Left forelimb (tissue), 1 donor: ENCODE measurements around the gene KRTAP10-3.
"Not testable (repeated sequence)": the region's sequence is repeated elsewhere in the genome, so short reads cannot be mapped to it uniquely, and the experiment has no call there.

Experiments
- DNase-seq: peaks from one replicate; pipeline ENCODE4 v3.0.0-alpha.2; 2018; ENCODE audit warnings: low spot score

The KRTAP10-3 gene

DNA sequence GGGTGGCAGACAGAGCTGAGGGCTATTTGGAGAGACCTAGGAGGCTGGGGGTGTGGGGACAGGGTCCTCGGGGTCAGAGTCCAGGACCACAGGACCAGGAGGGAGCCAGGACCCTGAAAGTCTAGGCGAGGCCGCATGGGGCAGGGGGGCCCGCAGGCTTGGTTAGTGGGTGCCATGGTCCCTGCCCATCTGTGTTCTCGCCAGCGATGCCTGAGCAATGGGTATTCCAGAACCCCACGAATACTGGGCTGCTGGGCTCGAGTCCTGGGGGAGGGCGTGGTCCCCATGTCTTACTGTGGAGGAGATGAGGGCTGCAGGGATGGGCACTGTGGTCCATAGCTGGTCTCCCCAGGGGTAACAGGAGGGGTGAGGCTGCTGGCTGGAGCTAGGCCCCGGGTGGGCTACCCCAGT, 31.7 kb upstream of the KRTAP10-3 start:
- no peak for DNase-seq

DNA sequence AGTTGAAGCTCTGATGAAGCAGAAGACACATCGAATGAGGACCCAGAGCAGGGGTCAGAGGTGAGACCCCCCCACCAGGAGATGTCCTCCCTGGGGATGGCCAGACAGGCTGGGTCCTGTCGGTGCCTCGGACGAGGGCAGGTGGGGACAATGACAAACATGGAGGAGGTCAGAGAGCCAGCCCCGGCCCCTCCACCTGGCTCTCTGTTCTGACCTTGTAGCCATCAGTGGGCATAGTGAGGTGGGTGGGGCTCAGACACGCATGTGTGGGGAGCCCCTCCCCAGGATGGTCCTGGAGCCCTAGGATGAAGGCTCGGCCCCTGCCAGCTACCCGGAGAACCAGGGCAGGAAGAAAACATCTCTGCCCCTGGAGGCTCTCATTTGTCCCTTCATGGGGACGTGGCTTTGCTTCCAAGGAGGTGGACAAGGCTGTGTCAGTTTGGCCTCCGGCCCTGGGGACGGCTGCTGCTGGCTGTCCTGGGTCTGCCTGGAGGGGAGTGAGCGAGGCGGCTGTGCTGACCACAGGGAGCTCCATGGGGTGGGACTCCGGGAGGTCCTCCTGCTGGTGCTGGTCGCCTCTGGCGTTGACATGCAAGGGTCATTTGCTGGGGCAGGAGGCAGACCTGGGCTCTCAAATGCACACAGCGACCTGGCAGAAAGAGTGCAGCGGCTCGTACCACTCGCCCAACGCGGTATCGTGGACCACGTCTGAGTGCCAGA, 31.2 kb upstream of the KRTAP10-3 start:
- no peak for DNase-seq

DNA sequence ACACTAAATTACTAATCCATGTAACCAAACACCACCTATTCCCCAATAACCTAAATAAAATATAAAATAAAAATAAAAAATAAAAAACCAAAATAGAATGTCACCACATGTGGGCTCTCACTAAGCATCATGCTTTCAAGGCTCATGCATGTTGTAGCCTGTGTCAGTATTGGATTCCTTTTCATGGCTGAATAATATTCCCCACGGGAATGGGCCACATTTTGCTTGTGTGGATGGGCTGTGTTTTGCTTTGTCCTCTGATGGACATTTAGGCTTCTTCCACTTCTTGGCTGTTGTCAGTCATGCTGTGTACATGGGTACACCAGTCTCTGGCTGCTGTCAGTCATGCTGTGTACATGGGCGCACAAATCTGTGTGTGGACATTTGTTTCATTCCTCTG, 30.5 kb upstream of the KRTAP10-3 start:
- no peak for DNase-seq

DNA sequence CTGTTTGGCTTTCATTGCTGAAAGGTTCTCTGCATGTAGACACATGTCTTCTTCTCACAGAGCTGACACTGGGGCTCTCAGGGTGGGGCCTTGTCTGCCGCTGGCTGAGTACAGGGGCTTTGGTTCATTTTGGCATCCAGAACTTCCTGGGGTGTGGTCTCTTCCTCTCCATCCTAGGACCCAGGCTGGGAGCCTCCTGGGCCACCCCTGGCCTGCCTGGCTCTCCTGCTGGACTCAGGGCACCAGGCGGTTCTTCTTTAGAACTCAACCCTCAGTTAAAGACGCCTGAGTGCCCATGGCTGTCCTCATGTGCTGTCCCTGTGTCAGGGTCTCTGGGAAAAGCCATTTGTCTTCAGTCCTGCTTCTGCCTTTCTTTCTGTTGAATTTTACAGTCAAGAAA, 27.3 kb upstream of the KRTAP10-3 start:
- DNase-seq = no peak

DNA sequence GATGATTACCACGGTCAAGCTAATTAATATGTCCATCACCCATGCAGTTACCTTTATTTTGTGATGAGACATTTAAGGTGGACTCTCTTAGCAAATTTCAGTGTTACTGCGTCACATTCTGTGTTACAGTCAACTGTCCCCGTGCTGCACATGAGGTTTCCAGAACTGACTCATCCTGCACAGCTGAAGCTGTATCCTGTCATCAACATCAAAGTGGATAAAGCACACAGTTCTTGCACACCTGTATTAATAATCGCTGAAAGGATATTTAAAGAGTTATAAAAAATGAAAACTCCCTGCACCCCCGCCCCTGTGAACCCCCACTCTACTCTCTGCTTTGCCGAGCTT, 25.2 kb upstream of the KRTAP10-3 start:
- no peak for DNase-seq

DNA sequence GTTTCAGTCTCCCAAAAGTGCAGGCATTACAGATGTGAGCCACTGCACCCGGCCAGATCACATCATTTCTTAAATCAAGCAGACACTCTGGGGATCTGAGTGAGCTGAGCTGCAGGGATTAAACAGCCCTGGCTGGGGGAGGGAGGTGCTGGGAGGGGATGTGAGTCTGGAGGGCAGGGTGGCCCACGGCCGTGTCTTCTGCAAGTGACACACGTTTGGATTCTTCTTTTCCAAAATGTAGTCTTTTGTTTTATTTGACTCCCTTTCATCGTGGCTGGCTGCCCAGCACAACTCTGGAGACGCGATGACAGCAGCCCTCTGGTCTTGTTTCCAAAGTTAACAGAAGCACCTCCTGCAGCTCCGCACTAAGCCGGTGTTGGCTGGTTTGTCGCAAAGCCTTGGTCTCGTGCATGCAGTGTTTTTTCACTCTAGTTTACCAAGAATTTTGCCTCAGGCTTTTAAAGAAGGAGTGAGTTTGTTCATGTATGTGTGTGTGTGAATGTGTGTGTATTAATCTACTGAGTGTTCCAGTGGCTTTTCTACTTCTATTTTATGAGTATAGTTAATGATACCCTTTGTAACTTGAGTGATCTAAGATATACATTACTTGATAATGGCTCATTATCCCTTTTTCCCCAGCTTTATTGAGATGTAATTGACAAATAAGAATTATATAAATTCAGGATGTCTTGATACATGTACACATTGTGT, 24.6 kb upstream of the KRTAP10-3 start:
- no peak for DNase-seq

DNA sequence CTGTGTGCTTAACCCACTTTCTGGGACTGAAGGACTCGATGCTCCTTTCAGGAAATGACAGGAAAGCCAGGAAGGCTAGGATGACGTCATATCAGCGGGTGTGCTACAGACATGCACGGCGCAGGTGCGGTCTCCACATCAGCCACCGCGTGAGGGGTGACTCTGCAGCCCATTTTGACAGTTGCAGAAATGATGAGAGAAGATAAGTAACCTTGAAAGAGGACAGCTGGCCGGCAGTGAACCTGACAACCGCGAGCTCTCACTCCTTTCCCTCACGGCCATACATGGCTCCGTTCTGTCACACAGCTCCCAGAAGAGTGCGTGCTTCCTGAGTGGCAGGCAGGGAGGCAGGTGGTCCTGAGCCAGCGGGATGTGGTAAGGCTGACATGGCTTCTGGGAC, 23.5 kb upstream of the KRTAP10-3 start:
- DNase-seq = no peak

DNA sequence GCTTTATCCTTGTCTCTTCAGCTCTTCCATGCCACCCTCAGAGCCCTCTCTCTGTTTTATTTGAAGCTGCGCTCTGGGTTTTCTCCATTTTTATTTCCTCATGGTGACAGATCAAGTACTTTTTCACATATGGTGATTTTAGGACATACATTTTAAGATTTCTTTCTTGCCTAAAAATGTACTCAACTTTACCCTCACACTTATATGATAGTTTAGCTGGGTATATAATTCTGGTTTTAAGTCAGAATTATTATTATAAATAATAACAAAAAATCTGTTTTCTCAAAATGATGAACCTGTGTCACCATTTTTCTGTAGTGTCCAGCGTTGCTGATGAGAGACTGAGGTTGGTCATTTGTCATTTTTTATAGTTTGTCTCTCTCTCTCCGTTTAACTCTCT, 22.6 kb upstream of the KRTAP10-3 start:
- no peak for DNase-seq

DNA sequence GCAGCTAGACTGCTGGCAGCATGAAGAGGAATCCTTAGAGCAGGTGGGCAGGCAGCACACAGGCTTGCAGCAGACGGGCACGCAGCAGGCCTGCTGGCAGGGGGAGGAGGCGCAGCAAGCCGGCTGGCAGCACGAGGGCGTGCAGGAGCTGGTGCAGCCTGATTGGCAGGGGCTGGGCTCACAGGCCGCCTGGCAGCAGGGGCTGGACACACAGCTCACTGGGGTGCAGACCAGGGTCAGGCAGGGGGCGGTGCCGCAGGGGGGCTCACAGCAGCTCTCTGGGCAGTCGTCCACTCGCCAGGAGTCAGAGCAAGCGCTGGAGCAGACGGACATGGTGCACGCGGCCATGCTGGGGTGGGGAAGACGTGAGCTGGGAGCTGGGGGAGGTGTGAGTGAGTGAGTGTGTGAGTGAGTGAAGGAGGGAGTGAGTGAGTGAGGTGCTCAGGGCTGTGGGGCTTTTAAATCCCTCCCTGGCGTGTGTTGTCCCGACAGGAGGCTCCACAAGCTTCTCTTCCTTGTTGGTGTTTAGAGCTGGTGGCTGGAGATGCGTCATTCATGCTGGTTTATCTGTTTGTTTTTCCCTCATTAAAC, 21.7 kb upstream of the KRTAP10-3 start, which contains the start of gene KRTAP10-5:
TSS of gene KRTAP10-5 (minus strand) at position 374 of the 591 bp plus-strand sequence. CDS start at position 348, 26 bp downstream.
- not testable (repeated sequence) for DNase-seq

DNA sequence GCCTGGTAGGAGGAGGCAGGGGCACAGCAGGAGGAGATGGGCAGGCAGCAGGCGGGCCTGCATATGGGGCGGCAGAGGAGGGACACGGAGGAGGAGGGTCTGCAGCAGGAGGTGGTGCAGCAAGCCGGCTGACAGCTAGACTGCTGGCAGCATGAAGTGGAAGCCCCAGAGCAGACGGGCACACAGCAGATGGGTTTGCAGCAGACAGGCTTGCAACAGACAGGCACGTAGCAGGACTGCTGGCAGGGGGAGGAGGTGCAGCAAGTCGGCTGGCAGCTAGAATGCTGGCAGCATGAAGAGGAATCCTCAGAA, 21.2 kb upstream of the KRTAP10-3 start:
- no peak for DNase-seq

DNA sequence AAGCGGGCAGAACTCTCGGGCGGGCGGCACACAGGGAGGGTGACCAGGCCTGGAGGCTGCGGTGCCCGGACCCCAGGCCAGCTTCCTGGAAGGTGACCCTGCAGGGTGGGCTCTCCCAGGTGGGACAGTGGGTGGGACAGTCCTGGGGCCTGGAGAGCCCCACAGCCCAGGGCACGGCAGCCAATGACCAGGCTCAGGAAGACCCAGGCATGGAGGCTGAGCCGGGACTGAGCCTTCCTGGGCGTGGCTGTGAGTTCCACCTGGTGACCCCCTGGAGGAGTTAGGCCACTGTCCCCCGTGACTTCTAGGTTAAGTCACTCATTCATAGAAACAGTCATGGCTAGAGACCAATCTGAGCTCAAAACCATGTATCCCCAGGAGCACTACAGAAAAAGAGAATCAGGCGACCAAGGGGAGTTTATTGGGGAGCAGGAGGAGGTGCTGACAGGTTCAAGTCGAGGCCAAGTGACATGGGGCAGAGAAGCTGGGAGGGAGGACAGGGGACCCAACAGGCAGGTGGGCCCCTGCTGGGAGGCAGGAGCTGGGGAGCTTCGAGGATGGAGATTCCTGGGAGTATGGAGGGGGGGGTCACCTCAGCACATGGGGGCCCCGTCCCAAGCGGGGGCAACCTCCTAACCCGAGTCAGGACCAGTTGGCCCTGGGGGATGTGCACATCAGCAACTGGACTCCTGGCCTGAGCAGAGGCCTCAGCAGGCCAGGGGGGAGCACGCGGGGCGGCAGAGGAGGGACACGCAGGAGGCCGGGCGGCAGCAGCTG, 20.6 kb upstream of the KRTAP10-3 start:
- DNase-seq = no peak

DNA sequence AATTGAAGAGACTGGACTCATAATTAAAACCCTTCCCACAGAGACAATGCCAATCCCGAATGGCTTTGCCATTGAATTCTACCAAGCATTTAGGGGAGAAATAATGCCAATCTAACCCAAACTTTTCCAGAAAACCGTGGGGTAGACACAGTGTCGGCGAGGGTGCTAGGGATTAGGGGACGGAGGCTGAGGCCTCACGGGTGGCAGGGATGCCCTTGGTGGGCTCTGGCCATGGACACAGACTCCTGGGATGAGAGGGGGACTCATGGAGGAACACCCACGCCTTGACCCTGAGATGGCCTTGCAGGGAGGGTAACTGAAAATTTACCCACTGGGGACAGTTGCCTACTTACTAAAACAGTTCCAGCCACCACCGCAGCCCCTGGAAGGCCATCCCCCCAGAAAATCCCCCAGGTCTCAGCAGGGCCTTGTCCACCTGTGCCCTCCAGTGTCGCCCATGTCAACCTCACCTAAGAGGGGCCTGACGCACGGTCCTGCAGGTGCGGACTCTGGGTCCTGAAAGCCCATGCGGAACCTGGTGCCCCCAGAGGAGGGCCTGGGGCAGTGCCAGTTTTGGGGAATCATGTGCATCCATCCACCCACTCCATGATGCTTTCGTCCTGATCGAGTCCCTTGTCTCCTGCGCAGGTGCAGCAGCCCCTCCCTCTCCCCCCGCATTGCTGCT, 19.9 kb upstream of the KRTAP10-3 start:
- no peak for DNase-seq

DNA sequence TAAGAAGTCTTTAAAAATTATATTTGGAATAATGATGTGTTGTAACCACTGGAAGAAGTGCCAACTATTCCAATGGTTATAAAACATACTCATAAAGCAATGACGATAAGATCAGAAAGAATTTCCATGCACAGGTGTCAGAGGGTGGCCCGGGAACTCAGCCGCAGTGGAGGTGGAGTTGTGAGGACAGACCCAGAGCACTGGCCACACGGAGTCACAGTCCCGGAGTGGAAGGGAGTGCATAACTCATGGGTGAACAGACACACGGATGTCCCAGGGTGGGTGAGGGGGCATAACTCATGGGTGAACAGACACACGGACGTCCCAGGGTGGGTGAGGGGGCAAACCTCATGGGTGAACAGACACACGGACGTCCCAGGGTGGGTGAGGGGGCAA, 17.4 kb upstream of the KRTAP10-3 start:
- no peak for DNase-seq

DNA sequence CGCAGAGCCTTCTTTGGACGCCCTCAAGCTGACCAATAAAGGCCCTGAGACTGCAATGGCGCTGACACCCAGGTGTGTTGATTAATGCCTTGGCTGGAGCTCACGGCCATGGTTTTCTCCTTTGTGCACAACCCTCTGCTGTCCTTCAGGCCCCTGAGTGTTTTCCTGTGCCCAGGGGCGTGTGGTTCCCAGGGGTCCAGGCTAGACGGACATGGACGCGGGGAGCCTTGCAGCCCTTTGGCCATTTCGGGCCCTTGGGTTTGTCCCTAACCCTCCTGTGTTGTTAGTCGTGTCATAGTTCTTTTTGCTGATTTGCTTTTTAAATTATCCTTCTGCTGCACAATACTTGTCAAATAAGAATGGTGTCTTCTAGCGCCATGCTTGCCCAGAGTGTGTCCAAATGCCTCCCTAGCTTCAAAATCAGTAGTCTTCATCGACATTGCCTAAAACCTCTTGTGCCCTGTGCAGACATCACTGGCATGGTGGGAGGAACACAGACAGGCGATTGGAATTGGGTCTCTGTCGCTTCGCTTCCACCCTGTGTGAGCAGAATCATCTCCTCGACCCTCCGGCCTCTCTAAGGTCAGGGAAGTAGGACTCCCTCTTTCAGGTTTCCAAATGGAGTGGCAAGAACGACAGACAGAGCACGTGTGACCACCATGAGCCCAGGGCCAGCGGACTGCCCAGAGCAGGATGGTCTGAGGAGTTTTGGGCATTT, 16.9 kb upstream of the KRTAP10-3 start:
- no peak for DNase-seq

DNA sequence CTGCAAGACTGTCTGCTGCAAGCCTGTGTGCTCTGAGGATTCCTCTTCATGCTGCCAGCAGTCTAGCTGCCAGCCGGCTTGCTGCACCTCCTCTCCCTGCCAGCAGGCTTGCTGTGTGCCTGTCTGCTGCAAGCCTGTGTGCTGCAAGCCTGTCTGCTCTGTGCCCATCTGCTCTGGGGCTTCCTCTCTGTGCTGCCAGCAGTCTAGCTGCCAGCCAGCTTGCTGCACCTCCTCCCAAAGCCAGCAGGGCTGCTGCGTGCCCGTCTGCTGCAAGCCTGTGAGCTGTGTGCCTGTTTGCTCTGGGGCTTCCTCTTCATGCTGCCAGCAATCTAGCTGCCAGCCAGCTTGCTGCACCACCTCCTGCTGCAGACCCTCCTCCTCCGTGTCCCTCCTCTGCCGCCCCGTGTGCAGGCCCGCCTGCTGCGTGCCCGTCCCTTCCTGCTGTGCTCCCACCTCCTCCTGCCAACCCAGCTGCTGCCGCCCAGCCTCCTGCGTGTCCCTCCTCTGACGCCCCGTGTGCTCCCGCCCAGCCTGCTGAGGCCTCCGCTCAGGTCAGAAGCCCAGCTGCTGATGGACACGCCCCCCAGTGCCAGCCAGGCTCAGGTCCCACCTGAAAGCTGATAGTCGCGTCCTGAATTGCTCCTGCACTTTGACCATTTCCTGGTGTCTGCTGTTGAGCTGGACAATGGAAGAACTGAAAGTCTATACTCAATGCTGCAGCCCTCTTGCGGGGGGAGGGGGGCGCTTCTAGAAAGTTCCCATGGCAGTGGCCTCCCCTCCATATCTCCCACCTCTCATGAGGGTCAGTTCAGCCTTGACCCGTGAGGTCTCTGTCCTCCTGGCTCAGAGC, 16.1 kb upstream of the KRTAP10-3 start:
- DNase-seq = no peak

DNA sequence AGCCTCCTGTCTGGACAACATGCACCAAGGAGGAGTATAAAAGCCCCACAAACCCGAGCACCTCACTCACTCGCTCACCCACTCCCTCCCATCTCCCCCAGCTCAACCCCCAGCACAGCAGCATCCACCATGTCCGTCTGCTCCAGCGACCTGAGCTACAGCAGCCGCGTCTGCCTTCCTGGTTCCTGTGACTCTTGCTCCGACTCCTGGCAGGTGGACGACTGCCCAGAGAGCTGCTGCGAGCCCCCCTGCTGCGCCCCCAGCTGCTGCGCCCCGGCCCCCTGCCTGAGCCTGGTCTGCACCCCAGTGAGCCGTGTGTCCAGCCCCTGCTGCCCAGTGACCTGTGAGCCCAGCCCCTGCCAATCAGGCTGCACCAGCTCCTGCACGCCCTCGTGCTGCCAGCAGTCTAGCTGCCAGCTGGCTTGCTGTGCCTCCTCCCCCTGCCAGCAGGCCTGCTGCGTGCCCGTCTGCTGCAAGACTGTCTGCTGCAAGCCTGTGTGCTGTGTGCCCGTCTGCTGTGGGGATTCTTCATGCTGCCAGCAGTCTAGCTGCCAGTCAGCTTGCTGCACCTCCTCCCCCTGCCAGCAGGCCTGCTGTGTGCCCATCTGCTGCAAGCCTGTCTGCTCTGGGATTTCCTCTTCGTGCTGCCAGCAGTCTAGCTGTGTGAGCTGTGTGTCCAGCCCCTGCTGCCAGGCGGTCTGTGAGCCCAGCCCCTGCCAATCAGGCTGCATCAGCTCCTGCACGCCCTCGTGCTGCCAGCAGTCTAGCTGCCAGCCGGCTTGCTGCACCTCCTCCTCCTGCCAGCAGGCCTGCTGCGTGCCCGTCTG, 15.2 kb upstream of the KRTAP10-3 start, which contains the start of gene KRTAP10-4:
TSS of gene KRTAP10-4 (plus strand) at position 100 of the 827 bp plus-strand sequence. CDS start at position 130, 30 bp downstream.
- DNase-seq = not testable (repeated sequence)

DNA sequence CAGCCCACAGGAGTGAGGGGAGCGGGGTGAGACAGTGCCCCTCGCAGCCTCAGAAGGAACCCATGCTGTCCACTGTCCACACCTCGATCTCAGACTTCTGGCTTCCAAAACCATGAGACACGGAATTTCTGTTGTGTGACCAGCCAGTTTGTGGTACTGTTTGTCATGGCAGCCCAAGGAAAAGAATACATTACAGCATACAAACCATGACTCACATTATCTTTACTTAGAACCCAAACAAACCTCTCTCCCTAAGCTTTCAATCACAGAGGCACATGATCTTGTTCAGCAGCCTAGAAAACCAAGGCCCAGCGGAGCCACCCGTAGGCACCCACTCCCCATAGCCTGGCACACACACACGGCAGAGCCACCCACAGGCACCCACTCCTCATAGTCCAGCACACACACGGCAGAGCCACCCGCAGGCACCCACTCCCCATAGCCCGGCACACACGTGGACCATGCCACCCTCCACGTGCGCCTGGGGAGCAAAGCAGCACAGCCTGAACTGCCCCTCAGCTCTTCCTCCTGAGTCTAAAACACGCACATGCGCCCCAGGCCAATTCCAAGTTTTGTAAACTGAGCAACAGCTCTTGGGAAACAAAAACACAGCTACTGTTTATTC, 14.5 kb upstream of the KRTAP10-3 start:
- DNase-seq = no peak

DNA sequence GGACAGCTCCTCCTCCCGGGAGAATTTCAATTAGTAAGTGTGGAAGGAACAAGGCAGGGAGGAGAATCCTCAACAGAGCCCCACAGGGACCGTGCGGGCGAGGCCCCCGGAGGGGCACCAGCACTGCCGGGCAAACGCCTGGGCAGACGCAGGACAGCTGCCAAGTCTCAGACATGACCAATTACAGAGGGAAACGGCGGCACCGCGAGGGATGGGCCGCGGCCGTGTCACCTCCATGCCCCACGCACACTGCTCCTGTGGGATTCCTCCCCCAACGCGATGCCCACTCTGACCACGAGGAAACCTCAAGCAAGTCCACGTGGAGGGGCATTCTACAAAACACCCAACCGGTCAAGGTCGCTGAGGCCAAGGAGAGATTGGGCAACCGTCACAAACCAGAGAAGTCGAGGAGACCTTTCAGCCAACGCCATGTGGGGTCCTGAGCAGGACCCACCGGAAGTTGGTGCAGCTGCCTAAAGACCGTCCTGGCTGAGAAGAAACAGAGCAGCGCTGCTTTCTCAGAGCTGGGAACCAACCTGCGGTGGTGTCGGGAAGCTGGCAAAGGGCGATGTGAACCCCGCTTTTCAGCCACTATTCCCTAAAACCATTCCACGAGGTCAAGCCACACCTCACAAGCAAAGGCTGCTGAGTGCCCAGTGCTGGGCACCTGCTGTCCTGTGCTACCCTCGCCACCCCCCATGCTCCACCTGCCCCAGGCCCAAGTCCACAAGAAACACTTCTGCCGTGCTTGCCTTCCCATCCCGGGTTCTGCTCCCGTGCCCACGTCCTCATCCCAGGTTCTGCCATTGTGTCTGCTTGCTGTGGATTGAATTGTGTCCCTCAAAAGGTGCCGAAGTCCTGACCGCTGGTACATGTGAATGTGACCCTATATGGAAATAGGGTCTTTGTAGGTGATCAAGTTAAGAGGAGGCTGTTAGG, 13.5 kb upstream of the KRTAP10-3 start:
- no peak for DNase-seq
